HepG2 (cell line): ENCODE data around the gene BIRC2. TPM values are rescaled to one million over a fixed set of nuclear protein-coding genes. Genes with fewer than 3 reads are reported as not detected.

Source experiments
- CTCF ChIP-seq: sonication (generic); formaldehyde crosslinking; IDR thresholded peaks from 2 replicates; pipeline ENCODE4 v1.5.0; 2020; ENCODE audit warnings: mild to moderate bottlenecking, missing genetic modification reagents, moderate library complexity
- GATA4 ChIP-seq: sonication (generic); IDR thresholded peaks from 2 replicates; pipeline ENCODE4 v1.6.1; 2016; ENCODE audit warnings: antibody characterized with exemption, low read depth, borderline replicate concordance
- GATAD2A ChIP-seq: IDR thresholded peaks from 2 replicates; pipeline ENCODE4 v1.6.1; 2016
- HMG20B ChIP-seq: conservative IDR thresholded peaks from 2 replicates; pipeline ENCODE4 v1.6.1; 2016; ENCODE audit warnings: missing genetic modification reagents, missing compliant biosample characterization
- HNF4G ChIP-seq, 2 experiments: sonication (generic) in 1 of 2; formaldehyde crosslinking in 1 of 2; IDR thresholded peaks; 2 replicates each; pipeline versions ENCODE4 v1.4.0 to v1.6.1; 2011 to 2020; ENCODE audit warnings: borderline replicate concordance in 2 of 2, low read depth in 2 of 2, mild to moderate bottlenecking in 2 of 2, low read length in 1 of 2, missing genetic modification reagents in 1 of 2, moderate library complexity in 1 of 2
- JARID2 ChIP-seq: sonication (generic); formaldehyde crosslinking; IDR thresholded peaks from 2 replicates; pipeline ENCODE4 v1.8.1; 2023; ENCODE audit warnings: missing genetic modification reagents, inconsistent platforms; ENCODE audit not compliant: insufficient replicate concordance
- KLF12 ChIP-seq: sonication (generic); formaldehyde crosslinking; IDR thresholded peaks from 2 replicates; pipeline ENCODE4 v1.4.0; 2020; ENCODE audit warnings: missing genetic modification reagents, borderline replicate concordance
- NFE2L2 ChIP-seq: fragments of 150-350 bp; IDR thresholded peaks from 2 replicates; pipeline ENCODE4 v1.6.1; 2014; ENCODE audit warnings: low read length
- PAWR ChIP-seq: sonication (generic); formaldehyde crosslinking; IDR thresholded peaks from 2 replicates; pipeline ENCODE4 v1.4.0; 2020; ENCODE audit warnings: missing genetic modification reagents, mild to moderate bottlenecking, borderline replicate concordance
- PTBP1 ChIP-seq: fragments of 200-400 bp; formaldehyde crosslinking; IDR thresholded peaks from 2 replicates; pipeline ENCODE4 v1.6.1; 2018; ENCODE audit warnings: low read length, low read depth; ENCODE audit not compliant: poor library complexity, severe bottlenecking
- REPIN1 ChIP-seq: sonication (generic); formaldehyde crosslinking; IDR thresholded peaks from 2 replicates; pipeline ENCODE4 v1.8.0; 2022; ENCODE audit warnings: missing genetic modification reagents, low read depth, mild to moderate bottlenecking, borderline replicate concordance
- RXRB ChIP-seq: IDR thresholded peaks from 2 replicates; pipeline ENCODE4 v1.6.1; 2016; ENCODE audit warnings: borderline replicate concordance, missing genetic modification reagents, missing compliant biosample characterization
- SMAD1 ChIP-seq: sonication (generic); formaldehyde crosslinking; IDR thresholded peaks from 2 replicates; pipeline ENCODE4 v1.4.0; 2020; ENCODE audit warnings: missing genetic modification reagents, low read depth, mild to moderate bottlenecking, borderline replicate concordance
- SOX6 ChIP-seq, 2 experiments: fragments of 450-650 bp in 1 of 2; sonication (generic) in 1 of 2; formaldehyde crosslinking in 1 of 2; IDR thresholded peaks; 2 replicates each; pipeline versions ENCODE4 v1.4.0 to v1.6.1; 2017 to 2020; ENCODE audit warnings: antibody characterized with exemption in 1 of 2, mild to moderate bottlenecking in 1 of 2, missing genetic modification reagents in 1 of 2
- TEAD3 ChIP-seq: optimal IDR thresholded peaks from 2 replicates; pipeline ENCODE3; 2016; ENCODE audit warnings: borderline replicate concordance
- ZBTB8A ChIP-seq: sonication (generic); formaldehyde crosslinking; IDR thresholded peaks from 2 replicates; pipeline ENCODE4 v1.4.0; 2020; ENCODE audit warnings: mild to moderate bottlenecking, low read depth, missing genetic modification reagents, borderline replicate concordance
- ZNF556 ChIP-seq: sonication (generic); formaldehyde crosslinking; IDR thresholded peaks from 2 replicates; pipeline ENCODE4 v1.4.0; 2020; ENCODE audit warnings: mild to moderate bottlenecking, missing genetic modification reagents, borderline replicate concordance
- ZNF724P ChIP-seq: sonication (generic); formaldehyde crosslinking; IDR thresholded peaks from 2 replicates; pipeline ENCODE4 v1.8.0; 2022; ENCODE audit warnings: missing genetic modification reagents, borderline replicate concordance
- ZSCAN20 ChIP-seq: sonication (generic); formaldehyde crosslinking; IDR thresholded peaks from 2 replicates; pipeline ENCODE4 v1.4.0; 2020; ENCODE audit warnings: missing genetic modification reagents, mild to moderate bottlenecking, borderline replicate concordance
- ZSCAN21 ChIP-seq: sonication (generic); formaldehyde crosslinking; IDR thresholded peaks from 2 replicates; pipeline ENCODE4 v1.8.0; 2022; ENCODE audit warnings: mild to moderate bottlenecking, missing genetic modification reagents, moderate library complexity, borderline replicate concordance
- polyA plus RNA-seq, 8 experiments: library from polyadenylated mRNA; depleted of rRNA in 3 of 8; stranded (reverse) in 7 of 8; unstranded in 1 of 8; fragments of >200 nt; fragmentation: Illumina TruSeq in 4 of 8; extraction: Trizol in 4 of 8; gene quantifications; 2 replicates each; pipeline versions ENCODE4 v1.2.1 to v1.2.3, GENCODE V29; 2011 to 2016; ENCODE audit warnings: low read depth in 4 of 8, missing spikeins in 1 of 8, mixed read lengths in 1 of 8; ENCODE audit not compliant: insufficient read depth in 1 of 8
- total RNA-seq, 5 experiments: library from RNA; depleted of rRNA; stranded (reverse); fragments of >200 nt; fragmentation: Illumina TruSeq; extraction: Trizol; gene quantifications; 2 replicates each; pipeline ENCODE4 v1.2.3, GENCODE V29; 2016; ENCODE audit warnings: low read depth in 1 of 5
- TF ChIP-seq, protein P1 (sequence below): sonication (generic); formaldehyde crosslinking; IDR thresholded peaks from 2 replicates; pipeline ENCODE4 v1.5.0; 2020; ENCODE audit warnings: missing genetic modification reagents
- TF ChIP-seq, protein P2 (sequence below): sonication (generic); formaldehyde crosslinking; IDR thresholded peaks from 2 replicates; pipeline ENCODE4 v1.4.0; 2020; ENCODE audit warnings: missing genetic modification reagents

BIRC2 gene
- total and polyA plus RNA-seq, 2 of the 13 experiments (the other 11 are each of a cell fraction or from before 2014, with no cell fraction given): 61.7 to 62.2 TPM

- TF ChIP-seq RXRB (CRISPR knock-in tag) (0 out of 2 replicates have a peak, but pooled peaks have one; percentile 48), JARID2 (peak; percentile 40), PTBP1 (peak; percentile 58), GATA4 (no peak; the same call in 1 of the 2 replicates), ZNF556 (peak; percentile 75), HNF4G (IDR thresholded peaks at IDR 0.05; ENCODE audit: borderline replicate concordance, low read depth, low read length) (no peak), HNF4G (CRISPR knock-in tag; IDR thresholded peaks at IDR 0.05; ENCODE audit: borderline replicate concordance, low read depth) (0 out of 2 replicates have a peak, but pooled peaks have one; percentile 46), CTCF (CRISPR knock-in tag) (peak; percentile 95), HMG20B (CRISPR knock-in tag) (no peak), ZBTB8A (CRISPR knock-in tag) (peak; percentile 79; the same call in 1 of the 2 replicates), TEAD3 (CRISPR knock-in tag) (peak; percentile 64), ZNF724P (CRISPR knock-in tag) (peak; percentile 90), REPIN1 (CRISPR knock-in tag) (peak; percentile 96), PAWR (no peak), GATAD2A (0 out of 2 replicates have a peak, but pooled peaks have one; percentile 3), ZSCAN21 (CRISPR knock-in tag) (peak; percentile 61; the same call in 1 of the 2 replicates), SOX6 (IDR thresholded peaks at IDR 0.05) (no peak), SOX6 (CRISPR knock-in tag; IDR thresholded peaks at IDR 0.05) (peak; percentile 82), KLF12 (peak; percentile 55; the same call in 1 of the 2 replicates), ZSCAN20 (CRISPR knock-in tag) (peak; percentile 33; the same call in 1 of the 2 replicates), SMAD1 (peak; percentile 73; the same call in 1 of the 2 replicates), NFE2L2 (no peak)
- TF ChIP-seq, protein P1, sequence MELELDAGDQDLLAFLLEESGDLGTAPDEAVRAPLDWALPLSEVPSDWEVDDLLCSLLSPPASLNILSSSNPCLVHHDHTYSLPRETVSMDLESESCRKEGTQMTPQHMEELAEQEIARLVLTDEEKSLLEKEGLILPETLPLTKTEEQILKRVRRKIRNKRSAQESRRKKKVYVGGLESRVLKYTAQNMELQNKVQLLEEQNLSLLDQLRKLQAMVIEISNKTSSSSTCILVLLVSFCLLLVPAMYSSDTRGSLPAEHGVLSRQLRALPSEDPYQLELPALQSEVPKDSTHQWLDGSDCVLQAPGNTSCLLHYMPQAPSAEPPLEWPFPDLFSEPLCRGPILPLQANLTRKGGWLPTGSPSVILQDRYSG: peak; percentile 35
- TF ChIP-seq, protein P2, sequence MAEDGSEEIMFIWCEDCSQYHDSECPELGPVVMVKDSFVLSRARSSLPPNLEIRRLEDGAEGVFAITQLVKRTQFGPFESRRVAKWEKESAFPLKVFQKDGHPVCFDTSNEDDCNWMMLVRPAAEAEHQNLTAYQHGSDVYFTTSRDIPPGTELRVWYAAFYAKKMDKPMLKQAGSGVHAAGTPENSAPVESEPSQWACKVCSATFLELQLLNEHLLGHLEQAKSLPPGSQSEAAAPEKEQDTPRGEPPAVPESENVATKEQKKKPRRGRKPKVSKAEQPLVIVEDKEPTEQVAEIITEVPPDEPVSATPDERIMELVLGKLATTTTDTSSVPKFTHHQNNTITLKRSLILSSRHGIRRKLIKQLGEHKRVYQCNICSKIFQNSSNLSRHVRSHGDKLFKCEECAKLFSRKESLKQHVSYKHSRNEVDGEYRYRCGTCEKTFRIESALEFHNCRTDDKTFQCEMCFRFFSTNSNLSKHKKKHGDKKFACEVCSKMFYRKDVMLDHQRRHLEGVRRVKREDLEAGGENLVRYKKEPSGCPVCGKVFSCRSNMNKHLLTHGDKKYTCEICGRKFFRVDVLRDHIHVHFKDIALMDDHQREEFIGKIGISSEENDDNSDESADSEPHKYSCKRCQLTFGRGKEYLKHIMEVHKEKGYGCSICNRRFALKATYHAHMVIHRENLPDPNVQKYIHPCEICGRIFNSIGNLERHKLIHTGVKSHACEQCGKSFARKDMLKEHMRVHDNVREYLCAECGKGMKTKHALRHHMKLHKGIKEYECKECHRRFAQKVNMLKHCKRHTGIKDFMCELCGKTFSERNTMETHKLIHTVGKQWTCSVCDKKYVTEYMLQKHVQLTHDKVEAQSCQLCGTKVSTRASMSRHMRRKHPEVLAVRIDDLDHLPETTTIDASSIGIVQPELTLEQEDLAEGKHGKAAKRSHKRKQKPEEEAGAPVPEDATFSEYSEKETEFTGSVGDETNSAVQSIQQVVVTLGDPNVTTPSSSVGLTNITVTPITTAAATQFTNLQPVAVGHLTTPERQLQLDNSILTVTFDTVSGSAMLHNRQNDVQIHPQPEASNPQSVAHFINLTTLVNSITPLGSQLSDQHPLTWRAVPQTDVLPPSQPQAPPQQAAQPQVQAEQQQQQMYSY (CRISPR knock-in tag): no peak
These were observed at the start of gene BIRC2 (continued) for GRCh38 chr11:102346748-102347461.
